Tibial nerve (tissue), 4 donors: ENCODE measurements around the gene EPB41.

ENCODE experiments used
- EP300 ChIP-seq, 2 donors: sonication (generic); formaldehyde crosslinking; IDR thresholded peaks; one replicate each; pipeline ENCODE4 v1.6.1; 2017; ENCODE audit warnings: antibody characterized with exemption in 2 of 2, mild to moderate bottlenecking in 1 of 2
- POLR2A ChIP-seq, 2 donors: fragments of 450-650 bp; IDR thresholded peaks; one replicate each; pipeline ENCODE4 v1.6.1; 2017; ENCODE audit warnings: antibody characterized with exemption in 2 of 2, mild to moderate bottlenecking in 2 of 2, moderate library complexity in 2 of 2
- TF ChIP-seq, protein P1 (sequence below), 5 experiments: fragments of 200-600 bp in 3 of 5; fragments of 450-650 bp in 2 of 5; sonication (generic) in 3 of 5; IDR thresholded peaks; one replicate each; pipeline ENCODE4 v1.5.1; 2016 to 2019; ENCODE audit warnings: antibody characterized with exemption in 5 of 5, mild to moderate bottlenecking in 3 of 5, moderate library complexity in 2 of 5

DNA sequence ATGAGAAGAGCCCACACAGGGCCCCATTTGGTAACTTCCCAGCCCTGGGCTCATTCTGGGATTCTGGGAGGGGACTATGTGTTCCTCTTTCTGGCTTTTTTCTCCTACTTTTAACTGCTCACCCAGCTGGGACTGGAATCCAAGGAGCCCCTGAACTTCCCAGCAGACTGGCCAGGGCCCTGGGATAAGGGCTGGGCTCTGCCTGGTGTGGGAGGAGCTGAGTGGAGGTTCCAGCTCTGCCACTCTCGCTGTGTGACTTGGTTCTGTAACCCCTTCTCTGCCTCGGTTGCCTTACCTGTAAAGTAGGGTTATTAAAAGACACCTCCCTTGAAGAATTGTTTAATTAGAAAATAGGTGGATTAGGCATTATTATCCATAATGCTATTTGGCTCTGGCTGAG, 19.6 kb upstream of the EPB41 start:
- TF ChIP-seq EP300 (IDR thresholded peaks at IDR 0.05) (no peak), POLR2A (IDR thresholded peaks at IDR 0.05) (no peak)
- TF ChIP-seq, protein P1, sequence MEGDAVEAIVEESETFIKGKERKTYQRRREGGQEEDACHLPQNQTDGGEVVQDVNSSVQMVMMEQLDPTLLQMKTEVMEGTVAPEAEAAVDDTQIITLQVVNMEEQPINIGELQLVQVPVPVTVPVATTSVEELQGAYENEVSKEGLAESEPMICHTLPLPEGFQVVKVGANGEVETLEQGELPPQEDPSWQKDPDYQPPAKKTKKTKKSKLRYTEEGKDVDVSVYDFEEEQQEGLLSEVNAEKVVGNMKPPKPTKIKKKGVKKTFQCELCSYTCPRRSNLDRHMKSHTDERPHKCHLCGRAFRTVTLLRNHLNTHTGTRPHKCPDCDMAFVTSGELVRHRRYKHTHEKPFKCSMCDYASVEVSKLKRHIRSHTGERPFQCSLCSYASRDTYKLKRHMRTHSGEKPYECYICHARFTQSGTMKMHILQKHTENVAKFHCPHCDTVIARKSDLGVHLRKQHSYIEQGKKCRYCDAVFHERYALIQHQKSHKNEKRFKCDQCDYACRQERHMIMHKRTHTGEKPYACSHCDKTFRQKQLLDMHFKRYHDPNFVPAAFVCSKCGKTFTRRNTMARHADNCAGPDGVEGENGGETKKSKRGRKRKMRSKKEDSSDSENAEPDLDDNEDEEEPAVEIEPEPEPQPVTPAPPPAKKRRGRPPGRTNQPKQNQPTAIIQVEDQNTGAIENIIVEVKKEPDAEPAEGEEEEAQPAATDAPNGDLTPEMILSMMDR (IDR thresholded peaks at IDR 0.05) = no peak
